ENCODE data around the gene FDX2.
"Not testable (repeated sequence)": the region's sequence is repeated elsewhere in the genome, so short reads cannot be mapped to it uniquely, and the experiment has no call there.

FDX2 gene

GRCh38 chr19:10284065-10284959, 31.5 kb downstream of the FDX2 start:
- DNase-seq (ENCODE audit: low spot score), result no peak

DNA sequence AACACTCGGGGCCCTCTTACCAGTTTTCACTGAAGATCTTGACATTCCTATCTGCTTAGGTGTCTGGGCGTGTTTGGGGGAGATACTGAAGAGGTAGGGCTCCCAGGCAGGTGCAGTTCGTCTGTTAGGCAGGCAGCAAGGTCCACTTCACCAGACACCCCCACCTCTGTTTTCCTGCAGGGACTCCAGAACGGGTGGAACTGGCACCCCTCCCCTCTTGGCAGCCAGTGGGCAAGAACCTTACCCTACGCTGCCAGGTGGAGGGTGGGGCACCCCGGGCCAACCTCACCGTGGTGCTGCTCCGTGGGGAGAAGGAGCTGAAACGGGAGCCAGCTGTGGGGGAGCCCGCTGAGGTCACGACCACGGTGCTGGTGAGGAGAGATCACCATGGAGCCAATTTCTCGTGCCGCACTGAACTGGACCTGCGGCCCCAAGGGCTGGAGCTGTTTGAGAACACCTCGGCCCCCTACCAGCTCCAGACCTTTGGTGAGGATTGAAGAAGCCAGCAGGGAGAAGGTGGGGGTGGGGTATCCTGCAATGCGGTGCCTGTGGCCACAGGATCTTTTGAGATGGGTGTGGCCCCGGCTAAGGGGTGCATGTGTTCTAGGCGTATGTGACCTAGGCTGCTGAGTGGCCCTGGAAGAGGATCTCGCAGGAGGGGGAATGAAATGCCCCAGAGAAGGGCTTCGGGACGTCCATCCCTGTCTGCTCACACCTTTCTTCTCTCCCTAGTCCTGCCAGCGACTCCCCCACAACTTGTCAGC, 32.3 kb downstream of the FDX2 start:
- no peak for DNase-seq (ENCODE audit: low spot score)

- not testable (repeated sequence) for DNase-seq (ENCODE audit: low spot score)
These were observed 33.8 kb downstream of the FDX2 start for GRCh38 chr19:10282043-10282442.

- DNase-seq (ENCODE audit: low spot score), result no peak
These were observed 35.9 kb downstream of the FDX2 start for GRCh38 chr19:10279737-10280442.

DNA sequence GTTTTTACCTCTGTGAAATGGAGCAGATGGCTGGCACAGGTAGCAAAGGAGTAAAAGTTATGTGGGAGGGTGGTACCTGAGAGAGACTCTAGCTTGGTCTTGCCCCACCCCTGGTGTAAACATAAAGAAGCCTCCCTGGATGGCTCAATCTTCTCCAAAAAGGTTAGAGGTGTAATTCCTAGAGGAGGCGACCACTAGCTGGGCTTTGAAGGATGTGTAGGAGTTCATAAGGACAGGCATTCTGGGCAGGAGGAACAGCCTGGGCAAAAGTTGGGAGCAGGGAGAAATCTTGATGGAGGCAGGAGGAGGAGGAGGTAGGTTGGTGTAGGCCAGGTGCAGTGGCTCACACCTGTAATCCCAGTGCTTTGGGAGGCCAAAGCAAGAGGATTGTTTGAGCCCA, 36.9 kb downstream of the FDX2 start:
- DNase-seq (ENCODE audit: low spot score), result no peak

DNA sequence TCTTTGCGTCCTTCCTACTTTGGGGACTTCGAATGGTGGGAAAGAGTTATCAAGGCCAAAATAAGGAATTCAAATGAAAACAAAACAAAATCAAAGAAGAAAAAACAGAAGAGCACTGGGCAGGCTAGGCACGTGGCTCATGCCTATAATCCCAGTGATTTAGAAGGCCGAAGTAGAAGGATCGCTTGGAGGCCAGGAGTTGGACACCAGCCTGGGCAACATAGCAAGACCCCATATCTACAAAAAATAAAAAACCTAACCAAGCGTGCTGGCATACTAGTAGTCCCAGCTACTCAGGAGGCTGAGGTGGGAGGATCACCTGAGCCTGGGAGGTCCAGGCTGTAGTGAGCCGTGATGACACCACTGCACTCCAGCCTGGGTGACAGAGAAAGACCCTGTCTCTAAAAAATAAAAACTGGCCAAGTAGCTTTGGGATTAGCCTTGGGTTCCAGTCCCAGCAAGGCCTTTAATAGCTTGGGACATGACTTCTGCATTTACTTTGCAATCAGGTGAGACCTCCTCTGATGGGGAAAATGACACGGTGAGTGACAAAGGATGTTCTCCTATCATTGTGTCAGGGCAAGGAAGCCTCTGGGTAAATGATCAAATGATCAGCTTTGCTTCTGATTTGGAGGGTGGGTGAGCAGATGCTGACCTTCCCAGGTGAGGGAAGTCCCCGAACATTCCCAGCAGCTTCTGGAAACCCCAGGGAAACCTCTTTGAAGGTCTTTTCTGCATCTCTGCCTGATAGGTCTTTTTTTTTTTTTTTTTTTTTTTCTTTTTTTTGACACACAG, 37.8 kb downstream of the FDX2 start:
- no peak for DNase-seq (ENCODE audit: low spot score)

DNA sequence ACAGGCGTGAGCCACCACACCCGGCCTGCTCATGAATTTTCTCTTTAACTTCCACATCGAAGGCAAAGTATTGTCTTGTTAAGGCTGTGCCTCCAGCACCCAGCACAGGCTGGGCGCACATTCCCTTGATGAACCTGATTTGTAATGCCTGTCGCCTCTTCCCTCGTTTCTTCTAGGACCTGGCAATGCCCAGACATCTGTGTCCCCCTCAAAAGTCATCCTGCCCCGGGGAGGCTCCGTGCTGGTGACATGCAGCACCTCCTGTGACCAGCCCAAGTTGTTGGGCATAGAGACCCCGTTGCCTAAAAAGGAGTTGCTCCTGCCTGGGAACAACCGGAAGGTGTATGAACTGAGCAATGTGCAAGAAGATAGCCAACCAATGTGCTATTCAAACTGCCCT, 41.2 kb downstream of the FDX2 start:
- DNase-seq (ENCODE audit: low spot score), result no peak

DNA sequence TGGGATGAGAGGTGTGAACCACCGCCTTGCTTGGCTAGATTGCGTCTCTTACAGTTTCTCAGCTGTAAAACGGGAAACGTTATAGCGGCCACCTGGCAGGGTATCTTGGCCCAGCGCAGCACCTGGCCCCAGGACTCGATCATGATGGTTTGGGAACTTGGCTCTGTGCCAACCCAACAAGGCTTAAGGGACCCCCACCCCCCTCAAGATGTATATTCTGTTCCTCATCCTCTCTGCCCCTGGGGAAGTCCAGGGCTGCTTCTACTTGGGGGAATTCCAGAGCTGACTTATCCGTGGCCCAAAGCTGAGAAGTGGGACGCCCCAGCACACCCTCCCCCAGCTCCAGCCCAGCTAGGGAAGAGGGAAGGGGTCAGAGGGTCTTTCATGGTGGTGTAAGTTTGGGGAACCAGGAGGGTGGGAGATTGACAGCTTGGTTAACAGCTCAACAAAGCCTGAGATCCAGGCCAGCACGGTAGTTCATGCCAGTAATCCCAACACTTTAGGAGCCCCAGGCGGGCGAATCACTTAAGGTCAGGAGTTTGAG, 44.2 kb downstream of the FDX2 start:
- no peak for DNase-seq (ENCODE audit: low spot score)

DNA sequence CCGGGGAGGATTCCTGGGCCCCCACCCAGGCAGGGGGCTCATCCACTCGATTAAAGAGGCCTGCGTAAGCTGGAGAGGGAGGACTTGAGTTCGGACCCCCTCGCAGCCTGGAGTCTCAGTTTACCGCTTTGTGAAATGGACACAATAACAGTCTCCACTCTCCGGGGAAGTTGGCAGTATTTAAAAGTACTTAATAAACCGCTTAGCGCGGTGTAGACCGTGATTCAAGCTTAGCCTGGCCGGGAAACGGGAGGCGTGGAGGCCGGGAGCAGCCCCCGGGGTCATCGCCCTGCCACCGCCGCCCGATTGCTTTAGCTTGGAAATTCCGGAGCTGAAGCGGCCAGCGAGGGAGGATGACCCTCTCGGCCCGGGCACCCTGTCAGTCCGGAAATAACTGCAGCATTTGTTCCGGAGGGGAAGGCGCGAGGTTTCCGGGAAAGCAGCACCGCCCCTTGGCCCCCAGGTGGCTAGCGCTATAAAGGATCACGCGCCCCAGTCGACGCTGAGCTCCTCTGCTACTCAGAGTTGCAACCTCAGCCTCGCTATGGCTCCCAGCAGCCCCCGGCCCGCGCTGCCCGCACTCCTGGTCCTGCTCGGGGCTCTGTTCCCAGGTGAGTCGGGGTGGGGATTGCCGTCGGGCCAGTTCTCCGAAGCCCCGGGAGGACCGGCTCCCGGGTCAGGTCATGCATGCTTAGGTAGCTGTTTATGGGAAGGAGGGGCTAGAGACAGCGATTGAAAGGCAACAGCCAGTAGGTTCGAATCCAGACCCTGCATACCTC, 45.0 kb downstream of the FDX2 start, which contains the start of gene ICAM1:
Gene ICAM1 (plus strand): TSS at position 505 of the 779 bp plus-strand sequence. CDS start 40 bp downstream, at position 545.
- peak; percentile 67 for DNase-seq (ENCODE audit: low spot score)

DNA sequence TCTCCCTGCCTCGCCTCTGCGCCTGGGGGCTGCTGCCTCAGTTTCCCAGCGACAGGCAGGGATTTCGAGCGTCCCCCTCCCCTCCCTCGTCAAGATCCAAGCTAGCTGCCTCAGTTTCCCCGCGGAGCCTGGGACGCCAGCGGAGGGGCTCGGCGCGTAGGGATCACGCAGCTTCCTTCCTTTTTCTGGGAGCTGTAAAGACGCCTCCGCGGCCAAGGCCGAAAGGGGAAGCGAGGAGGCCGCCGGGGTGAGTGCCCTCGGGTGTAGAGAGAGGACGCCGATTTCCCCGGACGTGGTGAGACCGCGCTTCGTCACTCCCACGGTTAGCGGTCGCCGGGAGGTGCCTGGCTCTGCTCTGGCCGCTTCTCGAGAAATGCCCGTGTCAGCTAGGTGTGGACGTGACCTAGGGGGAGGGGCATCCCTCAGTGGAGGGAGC, 45.6 kb downstream of the FDX2 start:
- no peak for DNase-seq (ENCODE audit: low spot score)

DNA sequence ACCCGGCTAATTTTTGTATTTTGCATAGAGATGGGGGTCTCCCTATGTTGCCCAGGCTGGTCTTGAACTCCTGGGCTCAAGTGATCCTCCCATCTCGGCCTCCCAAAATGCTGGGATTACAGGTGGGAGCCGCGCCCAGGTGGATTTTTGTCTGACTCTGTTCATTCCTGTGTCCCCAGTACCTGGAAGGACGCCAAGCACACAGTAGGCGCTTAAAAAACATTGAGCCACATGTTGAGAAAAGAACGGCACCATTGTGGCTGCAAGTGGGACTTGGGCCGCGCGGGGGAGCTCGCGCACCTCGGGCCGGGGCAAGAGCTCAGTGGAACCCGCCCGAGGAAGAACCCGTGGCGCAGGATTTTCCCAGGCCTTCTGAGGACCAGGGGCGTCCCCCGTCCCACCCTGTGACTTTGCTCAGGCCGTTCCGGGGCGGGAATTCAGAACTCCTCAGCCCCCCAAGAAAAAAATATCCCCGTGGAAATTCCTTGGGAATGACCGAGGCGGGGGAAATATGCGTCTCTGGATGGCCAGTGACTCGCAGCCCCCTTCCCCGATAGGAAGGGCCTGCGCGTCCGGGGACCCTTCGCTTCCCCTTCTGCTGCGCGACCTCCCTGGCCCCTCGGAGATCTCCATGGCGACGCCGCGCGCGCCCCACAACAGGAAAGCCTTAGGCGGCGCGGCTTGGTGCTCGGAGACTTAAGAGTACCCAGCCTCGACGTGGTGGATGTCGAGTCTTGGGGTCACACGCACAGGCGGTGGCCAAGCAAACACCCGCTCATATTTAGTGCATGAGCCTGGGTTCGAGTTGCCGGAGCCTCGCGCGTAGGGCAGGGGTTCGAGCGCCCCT, 46.3 kb downstream of the FDX2 start:
- DNase-seq (ENCODE audit: low spot score), result peak; percentile 89

DNA sequence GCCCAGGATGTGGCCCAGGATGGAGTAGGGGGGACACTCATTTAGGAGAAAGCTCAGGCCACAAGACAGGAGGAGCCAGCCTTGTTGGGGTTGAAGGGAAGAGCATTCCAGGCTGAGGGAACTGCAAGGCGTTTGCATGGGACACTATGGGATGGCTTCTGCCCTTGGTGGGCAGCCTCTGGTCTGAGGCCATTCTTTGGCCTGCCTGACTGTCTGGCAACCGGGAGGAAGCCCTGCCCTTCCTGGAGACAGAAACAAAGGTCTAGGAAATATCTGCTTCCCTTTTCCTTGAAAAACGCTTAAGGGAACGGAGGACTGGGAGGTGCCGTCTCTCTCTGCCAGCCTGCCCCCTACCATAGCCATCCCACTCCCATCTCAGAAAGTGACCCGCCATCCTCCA, 47.7 kb downstream of the FDX2 start:
- no peak for DNase-seq (ENCODE audit: low spot score)

GRCh38 chr19:10266706-10267105, 49.1 kb downstream of the FDX2 start:
- no peak for DNase-seq (ENCODE audit: low spot score)

DNA sequence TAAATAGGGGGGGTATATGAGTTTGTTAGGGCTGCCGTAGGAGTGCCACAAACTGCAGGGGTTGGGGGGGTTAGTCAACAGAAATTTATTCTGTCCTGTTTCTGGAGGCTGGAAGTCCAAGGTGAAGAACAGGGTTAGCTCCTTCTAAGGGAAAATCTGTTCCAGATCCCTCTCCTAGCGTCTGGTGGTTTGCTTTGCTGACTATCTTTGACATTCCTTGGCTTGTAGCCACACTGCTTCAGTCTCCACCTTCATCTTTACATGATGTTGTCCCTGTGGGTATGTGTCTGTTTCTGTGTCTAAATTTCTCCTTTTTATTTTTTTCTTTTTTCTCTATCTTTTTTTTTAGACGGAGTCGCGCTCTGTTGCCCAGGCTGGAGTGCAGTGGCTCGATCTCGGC, 53.0 kb downstream of the FDX2 start:
- DNase-seq (ENCODE audit: low spot score), result no peak

DNA sequence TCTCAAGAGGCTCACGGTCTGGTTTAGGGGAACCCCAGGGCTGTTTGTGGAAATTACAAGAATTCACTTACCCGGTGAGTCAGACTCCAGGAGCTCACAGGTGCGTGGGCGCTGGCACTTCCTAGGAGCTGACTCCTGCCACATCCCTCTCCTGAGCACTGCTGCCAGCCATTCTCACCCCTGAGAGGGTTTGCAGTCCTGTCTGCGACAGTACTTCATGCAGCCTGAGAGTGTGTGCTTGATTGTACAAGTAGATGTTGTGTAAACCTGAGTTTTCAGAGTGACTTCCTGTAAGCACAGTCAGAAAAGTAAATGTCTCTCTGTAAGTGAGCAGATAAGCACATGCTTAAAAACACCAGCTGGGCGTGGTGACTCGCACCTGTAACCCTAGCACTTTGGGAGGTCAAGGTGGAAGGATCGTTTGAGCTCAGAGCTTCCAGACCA, 55.7 kb downstream of the FDX2 start:
- no peak for DNase-seq (ENCODE audit: low spot score)

Data from ecto neural progenitor cell (in vitro differentiated cells).